ENCODE measurements around the gene HORMAD2.

HORMAD2 gene

GRCh38 chr22:30196141-30196879 is 116.0 kb downstream of the HORMAD2 start (continued):
- TF ChIP-seq ZNF302 (tag by site-specific recombination; IDR thresholded peaks at IDR 0.05; ENCODE audit: low read depth) = no peak
- peak; percentile 87 for TF ChIP-seq ZNF843 (tag by site-specific recombination; IDR thresholded peaks at IDR 0.05)
- peak; percentile 98 for TF ChIP-seq ZBTB20 (tag by site-specific recombination; IDR thresholded peaks at IDR 0.05)
- TF ChIP-seq ZNF341 (tag by site-specific recombination; IDR thresholded peaks at IDR 0.05; ENCODE audit: low read depth) = no peak
- TF ChIP-seq, protein P1, sequence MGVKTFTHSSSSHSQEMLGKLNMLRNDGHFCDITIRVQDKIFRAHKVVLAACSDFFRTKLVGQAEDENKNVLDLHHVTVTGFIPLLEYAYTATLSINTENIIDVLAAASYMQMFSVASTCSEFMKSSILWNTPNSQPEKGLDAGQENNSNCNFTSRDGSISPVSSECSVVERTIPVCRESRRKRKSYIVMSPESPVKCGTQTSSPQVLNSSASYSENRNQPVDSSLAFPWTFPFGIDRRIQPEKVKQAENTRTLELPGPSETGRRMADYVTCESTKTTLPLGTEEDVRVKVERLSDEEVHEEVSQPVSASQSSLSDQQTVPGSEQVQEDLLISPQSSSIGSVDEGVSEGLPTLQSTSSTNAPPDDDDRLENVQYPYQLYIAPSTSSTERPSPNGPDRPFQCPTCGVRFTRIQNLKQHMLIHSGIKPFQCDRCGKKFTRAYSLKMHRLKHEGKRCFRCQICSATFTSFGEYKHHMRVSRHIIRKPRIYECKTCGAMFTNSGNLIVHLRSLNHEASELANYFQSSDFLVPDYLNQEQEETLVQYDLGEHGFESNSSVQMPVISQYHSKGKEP (tag by site-specific recombination; IDR thresholded peaks at IDR 0.05) = peak; percentile 67
- no peak for TF ChIP-seq ZNF274 (IDR thresholded peaks at IDR 0.05; ENCODE audit: low read length)
- no peak for TF ChIP-seq ZNF274 (tag by site-specific recombination; IDR thresholded peaks at IDR 0.05; ENCODE audit: borderline replicate concordance)
- TF ChIP-seq GFI1B (tag by site-specific recombination; IDR thresholded peaks at IDR 0.05) = no peak
- TF ChIP-seq ZBTB10 (tag by site-specific recombination; IDR thresholded peaks at IDR 0.05) = peak; percentile 72
- no peak for TF ChIP-seq ZFP3 (tag by site-specific recombination; IDR thresholded peaks at IDR 0.05; ENCODE audit: low read depth)
- no peak for TF ChIP-seq ZNF791 (tag by site-specific recombination; IDR thresholded peaks at IDR 0.05)
- peak; percentile 83 for TF ChIP-seq KLF9 (tag by site-specific recombination; IDR thresholded peaks at IDR 0.05; ENCODE audit: low read depth)
- TF ChIP-seq ZNF513 (tag by site-specific recombination; IDR thresholded peaks at IDR 0.05) = peak; percentile 28; the same call in 1 of the 2 replicates
- no peak for TF ChIP-seq ZNF280D (tag by site-specific recombination; IDR thresholded peaks at IDR 0.05)
- peak; percentile 89 for TF ChIP-seq PRDM4 (tag by site-specific recombination; IDR thresholded peaks at IDR 0.05)
- TF ChIP-seq ZNF335 (tag by site-specific recombination; conservative IDR thresholded peaks at IDR 0.05) = peak; percentile 92
- peak; percentile 90 for TF ChIP-seq FEZF1 (tag by site-specific recombination; IDR thresholded peaks at IDR 0.05)
- peak; percentile 99 for TF ChIP-seq GLIS1 (tag by site-specific recombination; IDR thresholded peaks at IDR 0.05)
- no peak for TF ChIP-seq ZNF48 (tag by site-specific recombination; IDR thresholded peaks at IDR 0.05)
- TF ChIP-seq TCF7L2 (IDR thresholded peaks at IDR 0.05; ENCODE audit: borderline replicate concordance, low read depth, low read length) = peak; percentile 92
- TF ChIP-seq ZNF18 (tag by site-specific recombination; IDR thresholded peaks at IDR 0.05) = peak; percentile 28
- 0 out of 2 replicates have a peak, but pooled peaks have one; percentile 5 for TF ChIP-seq ZNF146 (tag by site-specific recombination; IDR thresholded peaks at IDR 0.05)
- TF ChIP-seq, protein P2, sequence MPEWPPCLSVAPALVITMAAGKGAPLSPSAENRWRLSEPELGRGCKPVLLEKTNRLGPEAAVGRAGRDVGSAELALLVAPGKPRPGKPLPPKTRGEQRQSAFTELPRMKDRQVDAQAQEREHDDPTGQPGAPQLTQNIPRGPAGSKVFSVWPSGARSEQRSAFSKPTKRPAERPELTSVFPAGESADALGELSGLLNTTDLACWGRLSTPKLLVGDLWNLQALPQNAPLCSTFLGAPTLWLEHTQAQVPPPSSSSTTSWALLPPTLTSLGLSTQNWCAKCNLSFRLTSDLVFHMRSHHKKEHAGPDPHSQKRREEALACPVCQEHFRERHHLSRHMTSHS (tag by site-specific recombination; IDR thresholded peaks at IDR 0.05) = peak; percentile 76; the same call in 1 of the 2 replicates
- TF ChIP-seq PBX3 (CRISPR knock-in tag; IDR thresholded peaks at IDR 0.05) = no peak
